Adrenal gland (tissue), 12 donors: Measurements from ENCODE around the gene COPG1. TPM values are rescaled to one million over a fixed set of nuclear protein-coding genes. Genes with fewer than 3 reads are reported as not detected.

Experiments
- DNase-seq, 7 donors: peaks; one replicate each; pipeline ENCODE4 v3.0.0-alpha.2; 2019 to 2020
- H3K27ac ChIP-seq, 5 donors: fragments of 200-600 bp; sonication (generic) in 4 of 5; 1 replicate in 3 of 5; 2 replicates in 2 of 5; pipeline versions ENCODE4 v1.5.1 to v1.8.0; 2016 to 2020; ENCODE audit warnings: mild to moderate bottlenecking in 1 of 5
- H3K27me3 ChIP-seq: fragments of 200-600 bp; 2 replicates; pipeline ENCODE4 v1.8.0; 2021
- H3K36me3 ChIP-seq, 2 donors: fragments of 200-600 bp; replicated peaks in 1 of 2; 1 replicate in 1 of 2; 2 replicates in 1 of 2; pipeline versions ENCODE4 v1.5.1 to v1.8.0; 2018 to 2022
- H3K4me1 ChIP-seq, 2 donors: fragments of 200-600 bp; replicated peaks in 1 of 2; 1 replicate in 1 of 2; 2 replicates in 1 of 2; pipeline versions ENCODE4 v1.5.1 to v1.8.0; 2018 to 2021
- H3K4me3 ChIP-seq, 4 donors: fragments of 200-600 bp; sonication (generic) in 3 of 4; one replicate each; pipeline ENCODE4 v1.5.1; 2016 to 2018
- H3K9me3 ChIP-seq, 3 donors: fragments of 200-600 bp; sonication (generic) in 1 of 3; replicated peaks in 1 of 3; 1 replicate in 2 of 3; 2 replicates in 1 of 3; pipeline versions ENCODE4 v1.5.1 to v1.8.0; 2016 to 2021
- POLR2A ChIP-seq, 2 donors: fragments of 450-650 bp; IDR thresholded peaks; one replicate each; pipeline ENCODE4 v1.6.1; 2017; ENCODE audit warnings: antibody characterized with exemption in 2 of 2, mild to moderate bottlenecking in 2 of 2, moderate library complexity in 1 of 2
- WGBS, 4 donors: extraction: QIAGEN DNeasy Blood & Tissue Kit in 2 of 4; methylation state at CpG; one replicate each; pipeline versions ENCODE4 v1.1.5 to v1.1.7; 2013 to 2017; 5-methylcytosine and 5-hydroxymethylcytosine counted together
- intact Hi-C, 2 donors: fragments of 100-400 bp; cut with DNase I; formaldehyde crosslinking; loops; one replicate each; pipeline versions ENCODE4 v1.14.1 to v1.15.0; 2022 to 2023
- polyA plus RNA-seq, 3 donors: library from polyadenylated mRNA; stranded (reverse); fragments of 200-250 nt in 2 of 3; fragments of 350-450 nt in 1 of 3; fragmentation: Illumina TruSeq in 1 of 3; extraction: RNeasy Lipid Tissue Mini Kit (QIAGEN cat#74804) in 1 of 3; gene quantifications; one replicate each; pipeline ENCODE4 v1.2.3, GENCODE V29; 2013 to 2014
- total RNA-seq, 9 donors: library from RNA; depleted of rRNA in 4 of 9; stranded (reverse); fragments of >200 nt in 4 of 9; fragments of 120-200 nt in 1 of 9; fragmentation: NEBNext Ultra II Directional in 1 of 9; extraction: Animal tissue kit (Norgen Biotek cat#: 25700) in 1 of 9; gene quantifications; one replicate each; pipeline versions ENCODE4 v1.1.0 to v1.2.4, GENCODE V29; 2013 to 2023
- TF ChIP-seq, protein P1 (sequence below), 6 experiments: fragments of 450-650 bp in 4 of 6; fragments of 200-600 bp in 2 of 6; sonication (generic) in 1 of 6; IDR thresholded peaks; 1 replicate in 5 of 6; 2 replicates in 1 of 6; pipeline versions ENCODE4 v1.5.1 to v1.8.0; 2016 to 2021; ENCODE audit warnings: antibody characterized with exemption in 6 of 6, mild to moderate bottlenecking in 2 of 6, moderate library complexity in 1 of 6
- donor health status: healthy with polysubstance abuse.
- donor health status: Bipolar disorder and iron deficiency.
- donor health status: DM: yes; HTN: yes; CAD: no.
- donor health status: DM: no; HTN: no; CAD: no.
- donor health status: DM: no; HTN: no; CAD: no.
- donor health status: DM: yes; HTN: yes; CAD: no.

The COPG1 gene
- total and polyA plus RNA-seq, 12 donors, result 84.9 to 318 (median 163) TPM

DNA sequence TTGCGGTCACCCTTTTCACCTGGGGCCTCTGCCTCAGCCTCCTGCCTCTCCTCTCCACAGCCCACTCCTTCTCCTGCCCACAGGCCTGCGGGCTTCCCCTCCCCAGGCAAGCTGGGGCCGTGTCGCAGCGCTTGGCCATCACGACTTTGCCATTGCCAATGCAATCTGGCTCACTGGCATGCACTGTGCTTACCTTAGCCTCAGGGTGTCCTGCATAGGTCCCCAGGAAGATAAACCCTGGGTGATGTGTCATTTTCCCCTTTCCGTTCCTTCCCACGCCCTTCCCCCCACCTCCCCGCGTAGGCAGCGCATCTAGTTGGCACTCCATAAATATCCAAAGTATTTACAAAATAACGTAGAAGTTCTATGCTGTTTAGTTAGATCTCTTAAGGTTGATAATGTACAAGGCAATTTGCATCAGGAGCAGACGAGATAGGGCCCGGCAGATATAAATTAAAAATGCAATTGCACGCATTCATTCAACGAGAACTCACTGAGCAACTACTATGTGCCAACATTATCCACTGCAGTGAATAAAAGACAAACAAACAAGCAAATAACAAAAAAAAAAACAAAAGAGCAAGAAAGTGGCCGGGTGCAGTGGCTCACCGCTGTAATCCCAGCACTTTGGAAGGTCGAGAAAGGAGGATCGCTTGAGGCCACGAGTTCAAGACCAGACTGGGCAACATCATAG, 973 bp upstream of the COPG1 start:
- Histone ChIP-seq H3K27ac (peak overlapping the region in 3 of 5 donors; percentile 18 to 87 (median 81)), H3K27me3 (no peaks in the 10 kb centered on the region), H3K36me3 (peaks cover 0 to 18% of the 10 kb centered on the region in 2 donors), H3K4me3 (peak overlapping the region; percentile 68 to 99 (median 84)), H3K9me3 (no peaks in the 10 kb centered on the region), H3K4me1 (peaks cover 14 to 34% of the 10 kb centered on the region in 2 donors)
- 48 to 57% (median 52%) methylated on average over 21 of the region's 21 CpGs for WGBS, 4 donors
- intact Hi-C loops, result loop anchor here in 1 of 2 donors (5.0 to 10.0 kb wide), 3 partner anchors 66 to 274 kb away; partner anchors contain the start of gene CNBP
- no peak for DNase-seq
- no peak for TF ChIP-seq POLR2A (IDR thresholded peaks at IDR 0.05)
- TF ChIP-seq, protein P1, sequence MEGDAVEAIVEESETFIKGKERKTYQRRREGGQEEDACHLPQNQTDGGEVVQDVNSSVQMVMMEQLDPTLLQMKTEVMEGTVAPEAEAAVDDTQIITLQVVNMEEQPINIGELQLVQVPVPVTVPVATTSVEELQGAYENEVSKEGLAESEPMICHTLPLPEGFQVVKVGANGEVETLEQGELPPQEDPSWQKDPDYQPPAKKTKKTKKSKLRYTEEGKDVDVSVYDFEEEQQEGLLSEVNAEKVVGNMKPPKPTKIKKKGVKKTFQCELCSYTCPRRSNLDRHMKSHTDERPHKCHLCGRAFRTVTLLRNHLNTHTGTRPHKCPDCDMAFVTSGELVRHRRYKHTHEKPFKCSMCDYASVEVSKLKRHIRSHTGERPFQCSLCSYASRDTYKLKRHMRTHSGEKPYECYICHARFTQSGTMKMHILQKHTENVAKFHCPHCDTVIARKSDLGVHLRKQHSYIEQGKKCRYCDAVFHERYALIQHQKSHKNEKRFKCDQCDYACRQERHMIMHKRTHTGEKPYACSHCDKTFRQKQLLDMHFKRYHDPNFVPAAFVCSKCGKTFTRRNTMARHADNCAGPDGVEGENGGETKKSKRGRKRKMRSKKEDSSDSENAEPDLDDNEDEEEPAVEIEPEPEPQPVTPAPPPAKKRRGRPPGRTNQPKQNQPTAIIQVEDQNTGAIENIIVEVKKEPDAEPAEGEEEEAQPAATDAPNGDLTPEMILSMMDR (IDR thresholded peaks at IDR 0.05), result no peak

DNA sequence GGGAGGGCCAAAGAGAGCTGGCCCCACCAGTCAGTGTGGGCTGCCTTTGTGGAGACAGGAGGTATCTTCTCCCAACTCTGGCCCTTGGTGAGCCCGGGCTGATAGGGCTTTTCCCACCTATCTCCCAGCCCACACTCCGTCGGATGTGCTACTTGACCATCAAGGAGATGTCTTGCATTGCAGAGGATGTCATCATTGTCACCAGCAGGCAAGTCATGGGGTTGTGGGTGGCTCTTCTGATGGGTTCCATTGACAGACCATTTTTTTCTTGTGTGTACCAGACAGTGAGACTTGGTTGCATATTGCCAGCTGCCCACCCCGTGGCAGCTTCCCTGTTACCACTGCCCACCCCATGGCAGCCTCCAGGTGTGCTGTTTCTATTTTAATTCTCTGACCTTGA, 3.3 kb downstream of the COPG1 start:
- TF ChIP-seq, protein P1 (IDR thresholded peaks at IDR 0.05), result no peak
- TF ChIP-seq POLR2A (IDR thresholded peaks at IDR 0.05), result no peak
- Histone ChIP-seq H3K36me3 (peaks cover 0 to 61% of the 10 kb centered on the region in 2 donors), H3K4me3 (no peak overlapping the region), H3K9me3 (no peaks in the 10 kb centered on the region), H3K27me3 (no peaks in the 10 kb centered on the region), H3K27ac (no peak overlapping the region), H3K4me1 (peaks cover 8 to 21% of the 10 kb centered on the region in 2 donors)
- 87 to 89% (median 88%) methylated on average over 1 to 4 of the region's 4 CpGs for WGBS, 4 donors
- intact Hi-C loops, result loop anchor here in 1 of 2 donors (10.0 kb wide), 1 partner anchor 198 kb away; no protein-coding TSS in a partner anchor
- no peak for DNase-seq

DNA sequence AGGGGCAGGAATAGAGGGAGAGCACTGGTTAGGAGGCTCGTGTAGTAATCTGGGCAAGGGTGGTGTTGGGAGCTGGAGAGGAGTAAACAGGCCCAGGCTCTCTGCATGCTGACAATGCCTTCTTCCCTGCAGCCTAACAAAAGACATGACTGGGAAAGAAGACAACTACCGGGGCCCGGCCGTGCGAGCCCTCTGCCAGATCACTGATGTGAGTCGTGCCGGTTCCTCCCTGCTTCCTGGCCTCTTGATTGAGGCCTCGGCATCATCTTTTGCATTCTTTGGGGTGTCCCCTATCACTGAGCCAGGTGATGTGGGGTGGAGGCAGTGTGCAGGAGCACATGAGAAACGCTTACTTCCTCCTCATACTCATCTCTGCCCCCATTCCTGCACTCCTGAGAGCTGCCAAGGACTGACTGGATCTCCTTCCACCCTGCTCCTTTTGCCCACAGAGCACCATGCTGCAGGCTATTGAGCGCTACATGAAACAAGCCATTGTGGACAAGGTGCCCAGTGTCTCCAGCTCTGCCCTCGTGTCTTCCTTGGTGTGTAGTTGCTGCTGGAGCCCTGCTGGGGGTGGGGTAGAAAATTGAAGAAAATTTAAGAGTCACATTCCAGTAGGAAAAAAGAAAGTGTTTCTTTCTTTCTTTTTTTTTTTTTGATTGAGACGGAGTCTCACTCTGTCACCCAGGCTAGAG, 5.3 kb downstream of the COPG1 start:
- Histone ChIP-seq H3K4me3 (no peak overlapping the region), H3K27ac (no peak overlapping the region), H3K36me3 (peaks cover 0 to 80% of the 10 kb centered on the region in 2 donors), H3K27me3 (no peaks in the 10 kb centered on the region), H3K9me3 (no peaks in the 10 kb centered on the region), H3K4me1 (peaks cover 0 to 11% of the 10 kb centered on the region in 2 donors)
- 88 to 92% (median 89%) methylated on average over 12 of the region's 12 CpGs for WGBS, 4 donors
- intact Hi-C loops, result loop anchor here in 1 of 2 donors (10.0 kb wide), 1 partner anchor 200 kb away; no protein-coding TSS in a partner anchor
- no peak for DNase-seq
- TF ChIP-seq, protein P1 (IDR thresholded peaks at IDR 0.05), result no peak
- TF ChIP-seq POLR2A (IDR thresholded peaks at IDR 0.05), result no peak

DNA sequence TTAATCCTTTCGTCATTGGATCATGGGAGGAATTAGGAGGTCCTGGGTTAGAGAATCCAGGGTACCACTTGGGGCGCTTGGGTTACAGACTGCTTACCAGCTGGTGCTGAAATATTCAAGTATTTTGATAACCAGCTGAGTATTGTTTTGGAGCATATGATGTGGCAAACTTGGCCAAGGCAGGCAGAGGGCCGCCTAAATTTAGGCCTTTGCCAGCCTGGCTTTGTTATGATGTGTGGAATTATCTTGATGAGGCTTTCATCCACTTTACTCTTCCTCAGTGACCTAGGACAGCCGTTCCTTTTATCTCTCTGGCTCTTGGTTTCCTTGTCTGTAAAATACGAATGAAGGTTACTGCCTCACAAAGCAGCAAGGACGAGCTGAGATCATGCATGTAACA, 6.9 kb downstream of the COPG1 start:
- Histone ChIP-seq H3K9me3 (no peaks in the 10 kb centered on the region), H3K36me3 (peaks cover 0 to 96% of the 10 kb centered on the region in 2 donors), H3K4me1 (no peaks in the 10 kb centered on the region), H3K27ac (no peak overlapping the region), H3K4me3 (no peak overlapping the region), H3K27me3 (no peaks in the 10 kb centered on the region)
- WGBS, 4 donors, result 57 to 76% (median 66%) methylated on average over 6 of the region's 6 CpGs
- DNase-seq, result no peak
- TF ChIP-seq POLR2A (IDR thresholded peaks at IDR 0.05), result no peak
- TF ChIP-seq, protein P1 (IDR thresholded peaks at IDR 0.05), result no peak
- intact Hi-C loops, result loop anchor here in 1 of 2 donors (10.0 kb wide), 1 partner anchor 201 kb away; no protein-coding TSS in a partner anchor
